ENCODE results near the gene LCA5L. TPM values are rescaled to one million over a fixed set of nuclear protein-coding genes. Genes with fewer than 3 reads are reported as not detected.

LCA5L gene
- total RNA-seq = not detected in 2 replicates

GRCh38 chr21:39445321-39446269 is at the start of gene LCA5L:
Gene LCA5L, minus strand, starts transcription at chr21:39445778. Its CDS starts 17,285 bp downstream, at chr21:39428493.

GRCh38 chr21:39451332-39452206 is 6.0 kb upstream of the LCA5L start, which contains the start of gene SH3BGR:
Gene SH3BGR, plus strand, starts transcription at chr21:39451970. Its CDS starts 127 bp downstream, at chr21:39452097.

Other genes starting within 250 kb of the LCA5L start
- gene BRWD1, start 132.1 kb downstream of the LCA5L start, total RNA-seq = 20.3 and 23.1 TPM in 2 replicates
- 112 and 120 TPM in 2 replicates for gene HMGN1, start 96.7 kb downstream of the LCA5L start, total RNA-seq
- gene SH3BGR, start 6.2 kb upstream of the LCA5L start, total RNA-seq = 3.6 and 5.3 TPM in 2 replicates
- gene B3GALT5, start 167.2 kb upstream of the LCA5L start, total RNA-seq = not detected in 2 replicates

Measured in cardiac atrium fibroblast (primary cell).